ENCODE measurements around the gene WDR64.
A peak's percentile ranks its signal among the peaks of the same experiment; 100 is the strongest.
"Not testable (repeated sequence)": the region's sequence is repeated elsewhere in the genome, so short reads cannot be mapped to it uniquely, and the experiment has no call there.

Gene WDR64

GRCh38 chr1:241813768-241814320, 161.8 kb downstream of the WDR64 start:
- DNase-seq: no peak

- no peak for DNase-seq
These were observed 163.9 kb downstream of the WDR64 start for GRCh38 chr1:241816008-241816407.

GRCh38 chr1:241817331-241817792, 165.3 kb downstream of the WDR64 start:
- no peak for DNase-seq

GRCh38 chr1:241817956-241818612, 166.0 kb downstream of the WDR64 start:
- DNase-seq: no peak

- no peak for DNase-seq
These were observed 167.3 kb downstream of the WDR64 start for GRCh38 chr1:241819340-241819866.

GRCh38 chr1:241821363-241821762, 169.3 kb downstream of the WDR64 start:
- no peak for DNase-seq

- no peak for DNase-seq
These were observed 170.8 kb downstream of the WDR64 start for GRCh38 chr1:241822846-241823245.

GRCh38 chr1:241823925-241824324, 171.8 kb downstream of the WDR64 start:
- DNase-seq: no peak

GRCh38 chr1:241825581-241825980, 173.5 kb downstream of the WDR64 start:
- no peak for DNase-seq

- not testable (repeated sequence) for DNase-seq
These were observed 174.5 kb downstream of the WDR64 start for GRCh38 chr1:241826613-241827012.

GRCh38 chr1:241827264-241827663, 175.2 kb downstream of the WDR64 start:
- DNase-seq: no peak

- peak; percentile 68 for DNase-seq
These were observed 176.5 kb downstream of the WDR64 start for GRCh38 chr1:241828463-241829021.

- no peak for DNase-seq
These were observed 177.4 kb downstream of the WDR64 start for GRCh38 chr1:241829468-241829867.

GRCh38 chr1:241834733-241835377, 182.8 kb downstream of the WDR64 start:
- DNase-seq: peak; percentile 54

- no peak for DNase-seq
These were observed 184.9 kb downstream of the WDR64 start for GRCh38 chr1:241836941-241837340.

GRCh38 chr1:241837416-241837815, 185.3 kb downstream of the WDR64 start:
- DNase-seq: no peak

GRCh38 chr1:241837901-241838300, 185.8 kb downstream of the WDR64 start:
- DNase-seq: no peak

GRCh38 chr1:241838897-241839296, 186.8 kb downstream of the WDR64 start:
- no peak for DNase-seq

GRCh38 chr1:241839369-241839979, 187.4 kb downstream of the WDR64 start:
- no peak for DNase-seq

- no peak for DNase-seq
These were observed 188.1 kb downstream of the WDR64 start for GRCh38 chr1:241840164-241840563.

GRCh38 chr1:241841691-241842090, 189.6 kb downstream of the WDR64 start:
- peak; percentile 26 for DNase-seq

GRCh38 chr1:241842565-241842964, 190.5 kb downstream of the WDR64 start:
- DNase-seq: no peak

GRCh38 chr1:241844593-241844992, 192.5 kb downstream of the WDR64 start:
- DNase-seq: no peak
